ENCODE measurements around the gene NEURL4. TPM values are rescaled to one million over a fixed set of nuclear protein-coding genes. Genes with fewer than 3 reads are reported as not detected.
A peak's percentile ranks its signal among the peaks of the same experiment; 100 is the strongest.
"Not testable (repeated sequence)": the region's sequence is repeated elsewhere in the genome, so short reads cannot be mapped to it uniquely, and the experiment has no call there.

NEURL4 gene
- total RNA-seq (10 to 100 TPM; 11.2 to 48.0 (median 41.6) TPM), polyA plus RNA-seq (10 to 100 TPM in 1 of 2 donors, 1 to 10 TPM in 1; 9.6 to 32.8 TPM)
- long read RNA-seq, donor 1, partial matches to known transcripts, result 10 of 13 reads
- long read RNA-seq, donor 1, other reads (novel, unspliced or antisense), result 3 of 13 reads
- long read RNA-seq, donor 2, result 0 reads
- long read RNA-seq, donor 3, full-length matches to known transcripts, result 7 of 61 reads
- long read RNA-seq, donor 3, partial matches to known transcripts, result 21 of 61 reads
- long read RNA-seq, donor 3, other reads (novel, unspliced or antisense), result 33 of 61 reads

DNA sequence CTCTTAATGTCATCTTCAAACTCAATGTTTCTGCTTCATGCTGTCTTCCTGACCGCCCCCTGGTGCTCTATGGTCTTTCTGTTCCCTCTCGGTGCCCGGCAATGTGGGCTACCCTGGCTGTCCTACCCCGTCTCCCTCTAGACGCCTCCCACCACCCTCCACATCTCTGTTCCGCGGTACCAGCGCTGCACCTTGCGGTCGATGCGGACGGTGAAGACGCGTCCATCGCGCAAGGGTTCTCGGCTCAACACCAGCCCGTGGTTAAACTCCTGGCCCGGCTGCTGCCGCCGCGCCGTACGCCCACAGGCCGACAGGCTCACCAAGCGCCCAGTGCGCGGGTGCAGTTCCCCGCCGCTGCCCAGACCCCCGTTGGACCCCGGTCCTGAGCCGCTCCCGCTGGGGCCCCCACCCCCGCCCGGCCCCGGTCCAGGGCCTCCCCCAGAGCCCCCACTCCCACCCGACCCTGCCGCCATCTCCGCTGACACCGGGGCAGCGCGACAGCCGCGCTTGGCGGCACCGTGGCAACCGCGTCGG is at the start of gene NEURL4:
NEURL4 (minus strand) TSS at position 496 of the 534 bp plus-strand sequence; CDS start at position 473, 23 bp downstream.
- 0 to 1% (median 0%) methylated on average over 24 to 50 of the region's 50 CpGs for WGBS, 3 donors
- Histone ChIP-seq H3K36me3 (no peaks in the 10 kb centered on the region), H3K4me1 (ENCODE audit: insufficient read depth) (peaks cover 5% of the 10 kb centered on the region), H3K4me3 (peak within 1 kb of the TSS; percentile 95), H3K27me3 (no peaks in the 10 kb centered on the region), H3K9me3 (no peaks in the 10 kb centered on the region), H3K27ac (peak within 1 kb of the TSS; percentile 81 to 86)
- DNase-seq, result no peak
- TF ChIP-seq, protein P1, sequence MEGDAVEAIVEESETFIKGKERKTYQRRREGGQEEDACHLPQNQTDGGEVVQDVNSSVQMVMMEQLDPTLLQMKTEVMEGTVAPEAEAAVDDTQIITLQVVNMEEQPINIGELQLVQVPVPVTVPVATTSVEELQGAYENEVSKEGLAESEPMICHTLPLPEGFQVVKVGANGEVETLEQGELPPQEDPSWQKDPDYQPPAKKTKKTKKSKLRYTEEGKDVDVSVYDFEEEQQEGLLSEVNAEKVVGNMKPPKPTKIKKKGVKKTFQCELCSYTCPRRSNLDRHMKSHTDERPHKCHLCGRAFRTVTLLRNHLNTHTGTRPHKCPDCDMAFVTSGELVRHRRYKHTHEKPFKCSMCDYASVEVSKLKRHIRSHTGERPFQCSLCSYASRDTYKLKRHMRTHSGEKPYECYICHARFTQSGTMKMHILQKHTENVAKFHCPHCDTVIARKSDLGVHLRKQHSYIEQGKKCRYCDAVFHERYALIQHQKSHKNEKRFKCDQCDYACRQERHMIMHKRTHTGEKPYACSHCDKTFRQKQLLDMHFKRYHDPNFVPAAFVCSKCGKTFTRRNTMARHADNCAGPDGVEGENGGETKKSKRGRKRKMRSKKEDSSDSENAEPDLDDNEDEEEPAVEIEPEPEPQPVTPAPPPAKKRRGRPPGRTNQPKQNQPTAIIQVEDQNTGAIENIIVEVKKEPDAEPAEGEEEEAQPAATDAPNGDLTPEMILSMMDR (IDR thresholded peaks at IDR 0.05), result no peak
- TF ChIP-seq POLR2A (IDR thresholded peaks at IDR 0.05), result no peak
- no peak for TF ChIP-seq EP300 (IDR thresholded peaks at IDR 0.05)
- intact Hi-C loops (cut with DNase I), result no loop called here

GRCh38 chr17:7374353-7374752 is 45.2 kb upstream of the NEURL4 start:
- Histone ChIP-seq H3K36me3 (no peaks in the 10 kb centered on the region), H3K4me3 (no peak overlapping the region), H3K9me3 (no peaks in the 10 kb centered on the region), H3K4me1 (ENCODE audit: insufficient read depth) (no peaks in the 10 kb centered on the region), H3K27ac (no peak overlapping the region), H3K27me3 (no peaks in the 10 kb centered on the region)
- no peak for DNase-seq
- intact Hi-C loops (cut with DNase I), result no loop called here
- TF ChIP-seq, protein P1 (IDR thresholded peaks at IDR 0.05), result no peak
- TF ChIP-seq POLR2A (IDR thresholded peaks at IDR 0.05) (no peak), EP300 (IDR thresholded peaks at IDR 0.05) (no peak)
- 74 to 84% (median 83%) methylated on average over 2 of the region's 2 CpGs for WGBS, 3 donors

DNA sequence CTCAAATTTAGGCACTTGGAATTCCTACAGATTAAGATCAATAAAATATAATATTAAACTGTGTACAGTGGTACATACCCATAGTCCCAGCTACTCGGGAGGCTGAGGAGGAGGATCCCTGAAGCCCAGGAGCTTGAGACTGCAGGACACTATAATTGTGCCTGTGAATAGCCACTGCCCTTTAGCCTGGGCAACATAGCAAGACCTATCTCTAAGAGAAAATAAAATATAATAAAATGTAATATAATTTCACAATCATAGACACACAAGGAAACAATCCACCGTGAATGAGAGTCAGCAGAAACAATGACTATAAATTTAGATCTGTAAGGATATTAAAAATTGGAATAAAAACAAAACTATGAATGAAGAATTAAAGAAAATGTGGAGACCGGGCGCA is 41.7 kb upstream of the NEURL4 start:
- TF ChIP-seq, protein P1 (IDR thresholded peaks at IDR 0.05), result no peak
- TF ChIP-seq EP300 (IDR thresholded peaks at IDR 0.05) (no peak), POLR2A (IDR thresholded peaks at IDR 0.05) (no peak)
- no peaks in the 10 kb centered on the region for H3K27me3 ChIP-seq
- no peak for DNase-seq
- intact Hi-C loops (cut with DNase I), result no loop called here
- 79 to 81% (median 80%) methylated on average over 4 of the region's 4 CpGs for WGBS, 3 donors
- H3K27ac ChIP-seq, result no peak overlapping the region
- no peaks in the 10 kb centered on the region for H3K36me3 ChIP-seq
- no peaks in the 10 kb centered on the region for H3K4me1 ChIP-seq (ENCODE audit: insufficient read depth)
- no peaks in the 10 kb centered on the region for H3K9me3 ChIP-seq
- no peak overlapping the region for H3K4me3 ChIP-seq

GRCh38 chr17:7369825-7370224 is 40.7 kb upstream of the NEURL4 start:
- no peak for DNase-seq
- Histone ChIP-seq H3K27ac (no peak overlapping the region), H3K4me3 (no peak overlapping the region), H3K9me3 (no peaks in the 10 kb centered on the region), H3K36me3 (no peaks in the 10 kb centered on the region), H3K27me3 (no peaks in the 10 kb centered on the region), H3K4me1 (ENCODE audit: insufficient read depth) (no peaks in the 10 kb centered on the region)
- no peak for TF ChIP-seq POLR2A (IDR thresholded peaks at IDR 0.05)
- TF ChIP-seq, protein P1 (IDR thresholded peaks at IDR 0.05), result no peak
- no peak for TF ChIP-seq EP300 (IDR thresholded peaks at IDR 0.05)
- intact Hi-C loops (cut with DNase I), result no loop called here
- WGBS, 3 donors, result 71 to 74% (median 73%) methylated on average over 5 of the region's 5 CpGs

DNA sequence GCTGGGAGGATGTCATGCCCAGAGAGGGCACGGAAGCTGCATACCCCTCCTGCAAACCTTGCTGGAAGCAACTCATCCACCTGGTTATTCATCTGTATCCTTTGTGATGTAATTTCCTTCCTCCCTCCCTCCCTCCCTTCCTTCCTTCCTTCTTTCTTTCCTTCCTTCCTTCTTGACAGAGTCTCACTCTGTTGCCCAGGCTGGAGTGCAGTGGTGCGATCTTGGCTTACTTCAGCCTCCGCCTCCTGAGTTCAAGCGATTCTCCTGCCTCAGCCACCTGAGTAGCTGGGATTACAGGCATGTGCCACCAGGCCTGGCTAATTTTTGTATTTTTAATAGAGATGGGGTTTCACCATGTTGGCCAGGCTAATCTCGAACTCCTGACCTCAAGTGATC is 39.5 kb upstream of the NEURL4 start:
- H3K4me3 ChIP-seq; H3K27ac ChIP-seq; DNase-seq; H3K9me3 ChIP-seq; H3K4me1 ChIP-seq (ENCODE audit: insufficient read depth); H3K36me3 ChIP-seq; intact Hi-C loops (cut with DNase I); H3K27me3 ChIP-seq: not testable (repeated sequence)
- WGBS, 3 donors, result 86 to 90% (median 87%) methylated on average over 5 of the region's 5 CpGs
